ENCODE measurements around the gene SLC12A8. TPM values are rescaled to one million over a fixed set of nuclear protein-coding genes. Genes with fewer than 3 reads are reported as not detected.

The SLC12A8 gene
- total and polyA plus RNA-seq, 9 of the 15 experiments (the other 6 are each of a cell fraction or from before 2014, with no cell fraction given), result 0.04 to 0.33 (median 0.09) TPM; not detected in 4

GRCh38 chr3:125154800-125155269 is 57.7 kb downstream of the SLC12A8 start (continued):
- TF ChIP-seq ZNF395 (CRISPR knock-in tag; IDR thresholded peaks at IDR 0.05), result peak; percentile 31; the same call in 1 of the 2 replicates
- TF ChIP-seq TCF15 (CRISPR knock-in tag; IDR thresholded peaks at IDR 0.05), result no peak
- TF ChIP-seq ZNF764 (CRISPR knock-in tag; IDR thresholded peaks at IDR 0.05; ENCODE audit: low read depth), result no peak
- no peak for TF ChIP-seq NCOA6 (IDR thresholded peaks at IDR 0.05)
- no peak for TF ChIP-seq ZNF77 (CRISPR knock-in tag; IDR thresholded peaks at IDR 0.05)
- TF ChIP-seq CCNT2 (IDR thresholded peaks at IDR 0.05; ENCODE audit: borderline replicate concordance, extremely low read depth, insufficient read length, low read depth, low read length), result no peak
- no peak for TF ChIP-seq HNRNPL (IDR thresholded peaks at IDR 0.05; ENCODE audit: low read depth, low read length)
- no peak for TF ChIP-seq ZNF644 (tag; IDR thresholded peaks at IDR 0.05; ENCODE audit: low read depth)
- TF ChIP-seq TRIM24 (IDR thresholded peaks at IDR 0.05), result no peak; a peak in 2 of 4 replicates
- no peak; a peak in 1 of 3 replicates for TF ChIP-seq CBX3 (IDR thresholded peaks at IDR 0.05; ENCODE audit: borderline replicate concordance in 1 of 2, low read length in 2 of 2)
- TF ChIP-seq MTA3 (IDR thresholded peaks at IDR 0.05; ENCODE audit: borderline replicate concordance), result peak; percentile 80
- no peak for TF ChIP-seq SIRT6 (IDR thresholded peaks at IDR 0.05; ENCODE audit: low read depth, low read length)
- no peak for TF ChIP-seq RUNX1 (IDR thresholded peaks at IDR 0.05; ENCODE audit: low read depth)
- TF ChIP-seq HMGN3 (IDR thresholded peaks at IDR 0.05; ENCODE audit: borderline replicate concordance, extremely low read depth, insufficient read length, low read depth, low read length), result no peak
- no peak for TF ChIP-seq PRPF4 (IDR thresholded peaks at IDR 0.05; ENCODE audit: insufficient read depth, low read depth, low read length, poor library complexity, severe bottlenecking)
- 0 out of 2 replicates have a peak, but pooled peaks have one; percentile 24 for TF ChIP-seq HDAC2 (IDR thresholded peaks at IDR 0.05)
- TF ChIP-seq PRMT5 (CRISPR knock-in tag; IDR thresholded peaks at IDR 0.05), result no peak
- TF ChIP-seq NCOA1 (IDR thresholded peaks at IDR 0.05; ENCODE audit: low read depth), result peak; percentile 78
- peak; percentile 75 for TF ChIP-seq ATF7 (IDR thresholded peaks at IDR 0.05)
- TF ChIP-seq RERE (CRISPR knock-in tag; IDR thresholded peaks at IDR 0.05; ENCODE audit: borderline replicate concordance), result no peak
- no peak for TF ChIP-seq NELFE (IDR thresholded peaks at IDR 0.05; ENCODE audit: insufficient read depth, insufficient read length)
- TF ChIP-seq ZNF311 (CRISPR knock-in tag; IDR thresholded peaks at IDR 0.05), result no peak
- TF ChIP-seq HCFC1 (IDR thresholded peaks at IDR 0.05; ENCODE audit: low read depth, low read length), result no peak
- TF ChIP-seq MED1 (CRISPR knock-in tag; IDR thresholded peaks at IDR 0.05; ENCODE audit: borderline replicate concordance), result no peak
